ENCODE data around the gene RYR2. TPM values are rescaled to one million over a fixed set of nuclear protein-coding genes. Genes with fewer than 3 reads are reported as not detected.

RYR2 gene
- total and polyA plus RNA-seq, 8 donors, result 1.6 to 6.9 (median 4.4) TPM

GRCh38 chr1:237473854-237474253, 431.9 kb downstream of the RYR2 start:
- Histone ChIP-seq H3K27ac (no peak overlapping the region), H3K4me3 (peak overlapping the region in 1 of 4 donors; percentile 5), H3K4me1 (no peaks in the 10 kb centered on the region), H3K36me3 (no peaks in the 10 kb centered on the region), H3K27me3 (no peaks in the 10 kb centered on the region), H3K9me3 (no peaks in the 10 kb centered on the region)
- DNase-seq (no peak), ATAC-seq (no peak), FAIRE-seq (no peak)
- TF ChIP-seq CTCF (IDR thresholded peaks at IDR 0.05), result no peak
- 42 to 51% methylated on average over 5 of the region's 5 CpGs for WGBS, 2 donors
- intact Hi-C loops (cut with DNase I), result no loop called here

GRCh38 chr1:237478082-237478481, 436.1 kb downstream of the RYR2 start:
- Histone ChIP-seq H3K4me3 (no peak overlapping the region), H3K9me3 (no peaks in the 10 kb centered on the region), H3K27ac (no peak overlapping the region), H3K36me3 (no peaks in the 10 kb centered on the region), H3K4me1 (no peaks in the 10 kb centered on the region), H3K27me3 (no peaks in the 10 kb centered on the region)
- no peak for FAIRE-seq
- DNase-seq, result peak in 1 of 6 donors; percentile 16
- intact Hi-C loops (cut with DNase I), result no loop called here
- 29 to 34% methylated on average over 4 of the region's 4 CpGs for WGBS, 2 donors
- TF ChIP-seq CTCF (IDR thresholded peaks at IDR 0.05), result no peak
- peak in 3 of 4 donors; percentile 46 to 63 (median 60) for ATAC-seq

GRCh38 chr1:237478842-237479241, 436.9 kb downstream of the RYR2 start:
- Histone ChIP-seq H3K27ac (no peak overlapping the region), H3K36me3 (no peaks in the 10 kb centered on the region), H3K9me3 (no peaks in the 10 kb centered on the region), H3K27me3 (no peaks in the 10 kb centered on the region), H3K4me3 (no peak overlapping the region), H3K4me1 (no peaks in the 10 kb centered on the region)
- whole genome bisulfite sequencing, 2 donors, result 77 to 94% methylated on average over 3 of the region's 3 CpGs
- intact Hi-C loops (cut with DNase I), result no loop called here
- FAIRE-seq (no peak), DNase-seq (no peak), ATAC-seq (no peak)
- TF ChIP-seq CTCF (IDR thresholded peaks at IDR 0.05), result no peak

- intact Hi-C loops (cut with DNase I), result no loop called here
- Histone ChIP-seq H3K9me3 (no peaks in the 10 kb centered on the region), H3K36me3 (no peaks in the 10 kb centered on the region), H3K4me1 (no peaks in the 10 kb centered on the region), H3K27ac (no peak overlapping the region), H3K4me3 (no peak overlapping the region), H3K27me3 (no peaks in the 10 kb centered on the region)
- FAIRE-seq (no peak), DNase-seq (no peak), ATAC-seq (no peak)
- WGBS, 2 donors, result 92 to 95% methylated on average over 2 of the region's 2 CpGs
- TF ChIP-seq CTCF (IDR thresholded peaks at IDR 0.05), result no peak
Measured at GRCh38 chr1:237482777-237483176, 440.8 kb downstream of the RYR2 start.

DNA sequence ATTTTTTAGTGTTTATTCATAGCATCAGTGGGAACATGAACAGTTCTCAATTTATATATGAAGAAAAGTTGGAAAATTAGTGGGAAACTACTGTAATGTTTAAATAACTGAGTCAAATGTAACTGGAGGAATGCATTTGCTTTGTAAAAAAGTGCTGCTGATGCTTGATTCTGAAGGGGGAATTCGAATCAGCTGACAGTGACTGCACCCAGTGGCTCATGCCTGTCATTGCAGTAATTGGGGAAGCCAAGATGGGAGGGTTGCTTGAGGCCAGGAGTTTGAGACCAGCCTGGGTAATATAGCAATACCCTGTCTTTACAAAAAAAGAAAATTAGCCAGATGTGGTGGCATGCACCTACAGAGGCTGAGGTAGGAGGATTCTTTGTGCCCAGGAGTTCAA, 450.4 kb downstream of the RYR2 start:
- no peaks in the 10 kb centered on the region for H3K4me1 ChIP-seq
- ATAC-seq, result no peak
- WGBS, 2 donors, result 37 to 43% methylated on average over 1 of the region's 1 CpG
- TF ChIP-seq CTCF (IDR thresholded peaks at IDR 0.05), result no peak
- no peak for FAIRE-seq
- no peak overlapping the region for H3K27ac ChIP-seq
- H3K36me3 ChIP-seq, result no peaks in the 10 kb centered on the region
- H3K4me3 ChIP-seq, result no peak overlapping the region
- DNase-seq, result no peak
- H3K27me3 ChIP-seq, result no peaks in the 10 kb centered on the region
- intact Hi-C loops (cut with DNase I), result no loop called here
- H3K9me3 ChIP-seq, result no peaks in the 10 kb centered on the region

All from pancreas (tissue), 10 donors.